B cell (primary cell): ENCODE results near the gene ASCC2. TPM values are rescaled to one million over a fixed set of nuclear protein-coding genes. Genes with fewer than 3 reads are reported as not detected.

ENCODE experiments used
- ATAC-seq: fragments of 200-7000 bp; cut with Tn5 transposase; one replicate; pipeline ENCODE4 v1.10.0; 2021; ENCODE audit warnings: low read depth, mild to moderate bottlenecking, moderate number of reproducible peaks, moderate library complexity
- CTCF ChIA-PET: fragments of 350-600 bp; sonication (Branson Sonifier 250); formaldehyde crosslinking; loops from one replicate; lab custom pipeline; 2021; ENCODE audit warnings: antibody characterized with exemption, inconsistent platforms; lab: Charles Lee
- POLR2A ChIA-PET: fragments of 350-600 bp; sonication (Branson Sonifier 250); formaldehyde crosslinking; loops from one replicate; lab custom pipeline; 2021; ENCODE audit warnings: antibody characterized with exemption; lab: Charles Lee
- DNase-seq: peaks from one replicate; pipeline ENCODE4 v3.0.0; 2013
- H2AFZ ChIP-seq: 2 replicates; pipeline ENCODE4 v1.6.1; 2012; ENCODE audit warnings: mild to moderate bottlenecking, low read depth, low read length; ENCODE audit not compliant: insufficient read depth, poor library complexity, severe bottlenecking
- H3K27ac ChIP-seq, 2 donors: 1 replicate in 1 of 2; 2 replicates in 1 of 2; pipeline ENCODE4 v1.5.1; 2012 to 2013; ENCODE audit warnings: low read length in 2 of 2, mild to moderate bottlenecking in 2 of 2, moderate library complexity in 1 of 2
- H3K27me3 ChIP-seq, 4 experiments: fragments of 200-600 bp in 1 of 4; sonication (generic) in 1 of 4; replicated peaks in 1 of 4; 1 replicate in 2 of 4; 2 replicates in 2 of 4; pipeline versions ENCODE4 v1.6.1 to v1.7.0; 2013 to 2016; ENCODE audit warnings: low read length in 3 of 4, mild to moderate bottlenecking in 2 of 4, mixed read lengths in 1 of 4, moderate library complexity in 1 of 4; ENCODE audit not compliant: insufficient read depth in 4 of 4, control insufficient read depth in 3 of 4; ENCODE audit errors: control extremely low read depth in 1 of 4
- H3K36me3 ChIP-seq, 2 experiments: replicated peaks in 1 of 2; 1 replicate in 1 of 2; 2 replicates in 1 of 2; pipeline versions ENCODE4 v1.6.1 to v1.7.1; 2013; ENCODE audit warnings: low read length in 1 of 2; ENCODE audit not compliant: insufficient read depth in 2 of 2, control insufficient read depth in 1 of 2; ENCODE audit errors: control extremely low read depth in 1 of 2, extremely low read depth in 1 of 2
- H3K4me1 ChIP-seq, 2 donors: fragments of 200-600 bp in 1 of 2; sonication (generic) in 1 of 2; 1 replicate in 1 of 2; 2 replicates in 1 of 2; pipeline versions ENCODE4 v1.5.1 to v1.6.1; 2013 to 2017; ENCODE audit warnings: low read length in 2 of 2; ENCODE audit not compliant: control insufficient read depth in 2 of 2, insufficient read depth in 2 of 2
- H3K4me2 ChIP-seq: replicated peaks from 2 replicates; pipeline ENCODE3; 2012; ENCODE audit warnings: mild to moderate bottlenecking, low read depth, low read length; ENCODE audit not compliant: poor library complexity, severe bottlenecking
- H3K4me3 ChIP-seq, 5 experiments: fragments of 200-600 bp in 1 of 5; sonication (generic) in 1 of 5; 1 replicate in 3 of 5; 2 replicates in 2 of 5; pipeline versions ENCODE4 v1.5.1 to v1.7.0; 2011 to 2016; ENCODE audit warnings: low read length in 4 of 5, mild to moderate bottlenecking in 4 of 5, low read depth in 2 of 5, control low read depth in 1 of 5, moderate library complexity in 1 of 5; ENCODE audit not compliant: insufficient read depth in 1 of 5; ENCODE audit errors: control extremely low read depth in 1 of 5, extremely low read depth in 1 of 5
- H3K79me2 ChIP-seq: fragments of 200-600 bp; sonication (generic); one replicate; pipeline ENCODE4 v1.6.0; 2016; ENCODE audit warnings: low read length; ENCODE audit not compliant: control insufficient read depth, insufficient read depth
- H3K9ac ChIP-seq: fragments of 200-600 bp; sonication (generic); 2 replicates; pipeline ENCODE4 v1.6.1; 2017; ENCODE audit warnings: mild to moderate bottlenecking, low read length, moderate library complexity
- H3K9me3 ChIP-seq, 3 donors: one replicate each; pipeline versions ENCODE4 v1.6.1 to v1.7.1; 2013; ENCODE audit warnings: low read length in 2 of 3; ENCODE audit not compliant: control insufficient read depth in 2 of 3, insufficient read depth in 1 of 3; ENCODE audit errors: control extremely low read depth in 1 of 3
- H4K20me1 ChIP-seq: 2 replicates; pipeline ENCODE4 v1.6.0; 2012; ENCODE audit warnings: mild to moderate bottlenecking, low read length; ENCODE audit not compliant: insufficient read depth, control insufficient read depth, poor library complexity, severe bottlenecking
- H3K27ac Mint-ChIP-seq: one replicate; pipeline ENCODE4 v1.8.0; 2021; ENCODE audit warnings: mixed read lengths
- H3K27me3 Mint-ChIP-seq: one replicate; pipeline ENCODE4 v1.8.0; 2021; ENCODE audit warnings: mixed read lengths
- H3K4me1 Mint-ChIP-seq: one replicate; pipeline ENCODE4 v1.8.0; 2021; ENCODE audit warnings: mixed read lengths
- H3K4me3 Mint-ChIP-seq: one replicate; pipeline ENCODE4 v1.8.0; 2021; ENCODE audit warnings: mixed read lengths
- H3K9me3 Mint-ChIP-seq: one replicate; pipeline ENCODE4 v1.8.0; 2022; ENCODE audit warnings: mixed read lengths; ENCODE audit not compliant: insufficient read depth
- EZH2 ChIP-seq: IDR thresholded peaks from 2 replicates; pipeline ENCODE4 v1.6.1; 2012; ENCODE audit warnings: borderline replicate concordance, low read depth, mild to moderate bottlenecking, moderate library complexity, low read length; ENCODE audit not compliant: insufficient read depth, poor library complexity, severe bottlenecking
- WGBS: methylation state at CpG from one replicate; pipeline ENCODE4 v1.1.5; 2013; ENCODE audit warnings: missing lambda C conversion rate; ENCODE audit not compliant: insufficient coverage; 5-methylcytosine and 5-hydroxymethylcytosine counted together
- intact Hi-C: fragments of 100-400 bp; cut with micrococcal nuclease; formaldehyde crosslinking; loops from one replicate; pipeline ENCODE4 v1.10.0; 2022
- polyA plus RNA-seq: library from polyadenylated mRNA; depleted of rRNA; stranded (reverse); fragments of >200 nt; gene quantifications from 2 replicates; pipeline ENCODE4 v1.2.3, GENCODE V29; 2012
- total RNA-seq, 2 donors: library from RNA; stranded (reverse); fragments of 120-200 nt in 1 of 2; gene quantifications; 1 replicate in 1 of 2; 2 replicates in 1 of 2; pipeline versions ENCODE4 v1.2.3 to v1.2.4, GENCODE V29; 2013 to 2022
- TF ChIP-seq, protein P1 (sequence below): fragments of 200-600 bp; IDR thresholded peaks from one replicate; pipeline ENCODE4 v1.8.0; 2022; ENCODE audit warnings: antibody characterized with exemption, mild to moderate bottlenecking

Gene ASCC2
- total and polyA plus RNA-seq, 2 donors (not counting 1 experiment from before 2014, with no cell fraction given): 81.1 to 84.0 TPM

GRCh38 chr22:29773233-29773632 is 64.8 kb downstream of the ASCC2 start:
- Mint-ChIP-seq H3K4me1 (peaks cover 10% of the 10 kb centered on the region), H3K4me3 (no peak overlapping the region), H3K9me3 (no peaks in the 10 kb centered on the region), H3K27ac (no peak overlapping the region), H3K27me3 (no peaks in the 10 kb centered on the region)
- no peak for ATAC-seq
- Histone ChIP-seq H3K36me3 (peaks cover 2 to 16% of the 10 kb centered on the region in 2 experiments), H3K9ac (no peak overlapping the region), H3K4me2 (no peak overlapping the region), H3K79me2 (peaks cover 10% of the 10 kb centered on the region), H2AFZ (no peak overlapping the region), H3K27ac (no peak overlapping the region), H3K27me3 (no peaks in the 10 kb centered on the region), H4K20me1 (no peaks in the 10 kb centered on the region), H3K4me1 (peaks cover 2 to 3% of the 10 kb centered on the region in 2 donors), H3K9me3 (no peaks in the 10 kb centered on the region), H3K4me3 (no peak overlapping the region)
- DNase-seq: no peak
- ChIA-PET CTCF (interaction anchor here (0.6 to 0.7 kb wide), 3 partner anchors 8 to 586 kb away, joined by 3 read pairs; no protein-coding TSS in a partner anchor), POLR2A (no interaction called here)
- WGBS: 100% methylated on average over 1 of the region's 2 CpGs
- intact Hi-C loops: no loop called here
- TF ChIP-seq, protein P1, sequence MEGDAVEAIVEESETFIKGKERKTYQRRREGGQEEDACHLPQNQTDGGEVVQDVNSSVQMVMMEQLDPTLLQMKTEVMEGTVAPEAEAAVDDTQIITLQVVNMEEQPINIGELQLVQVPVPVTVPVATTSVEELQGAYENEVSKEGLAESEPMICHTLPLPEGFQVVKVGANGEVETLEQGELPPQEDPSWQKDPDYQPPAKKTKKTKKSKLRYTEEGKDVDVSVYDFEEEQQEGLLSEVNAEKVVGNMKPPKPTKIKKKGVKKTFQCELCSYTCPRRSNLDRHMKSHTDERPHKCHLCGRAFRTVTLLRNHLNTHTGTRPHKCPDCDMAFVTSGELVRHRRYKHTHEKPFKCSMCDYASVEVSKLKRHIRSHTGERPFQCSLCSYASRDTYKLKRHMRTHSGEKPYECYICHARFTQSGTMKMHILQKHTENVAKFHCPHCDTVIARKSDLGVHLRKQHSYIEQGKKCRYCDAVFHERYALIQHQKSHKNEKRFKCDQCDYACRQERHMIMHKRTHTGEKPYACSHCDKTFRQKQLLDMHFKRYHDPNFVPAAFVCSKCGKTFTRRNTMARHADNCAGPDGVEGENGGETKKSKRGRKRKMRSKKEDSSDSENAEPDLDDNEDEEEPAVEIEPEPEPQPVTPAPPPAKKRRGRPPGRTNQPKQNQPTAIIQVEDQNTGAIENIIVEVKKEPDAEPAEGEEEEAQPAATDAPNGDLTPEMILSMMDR: no peak
- TF ChIP-seq EZH2: no peak

DNA sequence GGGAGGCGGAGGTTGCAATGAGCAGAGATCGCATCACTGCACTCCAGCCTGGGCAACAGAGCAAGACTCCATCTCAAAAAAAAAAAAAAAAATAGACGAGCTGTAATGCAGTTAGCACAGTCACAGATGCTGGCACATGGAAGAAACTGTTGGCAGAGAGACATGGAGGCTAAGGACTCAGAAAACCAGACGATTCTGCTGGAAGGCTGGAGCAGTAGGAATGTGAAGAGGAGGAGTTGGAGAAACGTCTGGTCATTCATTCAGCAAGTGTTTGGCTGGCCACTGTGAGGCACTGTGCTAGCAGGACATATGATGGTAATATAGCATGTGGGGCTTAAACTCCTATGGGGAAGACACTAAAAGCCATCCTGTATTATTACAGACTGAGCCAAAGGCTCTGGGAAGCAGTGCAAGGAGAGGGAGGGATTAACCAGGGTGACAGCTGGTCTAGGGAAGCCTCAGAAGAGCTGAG is 65.9 kb downstream of the ASCC2 start:
- H3K9me3 ChIP-seq: no peaks in the 10 kb centered on the region
- no peak overlapping the region for H3K4me3 Mint-ChIP-seq
- H3K9me3 Mint-ChIP-seq: no peaks in the 10 kb centered on the region
- no peak for DNase-seq
- H4K20me1 ChIP-seq: no peaks in the 10 kb centered on the region
- TF ChIP-seq, protein P1: no peak
- no peak for TF ChIP-seq EZH2
- ChIA-PET POLR2A (no interaction called here), CTCF (interaction anchor here (1.6 kb wide), 1 partner anchor 233 kb away, joined by 4 read pairs; no protein-coding TSS in a partner anchor)
- intact Hi-C loops: no loop called here
- H2AFZ ChIP-seq: no peak overlapping the region
- H3K27me3 Mint-ChIP-seq: no peaks in the 10 kb centered on the region
- WGBS: 74% methylated on average over 5 of the region's 5 CpGs
- no peak overlapping the region for H3K4me2 ChIP-seq
- peaks cover 2 to 16% of the 10 kb centered on the region in 2 experiments for H3K36me3 ChIP-seq
- peaks cover 20% of the 10 kb centered on the region for H3K4me1 Mint-ChIP-seq
- no peak overlapping the region for H3K27ac Mint-ChIP-seq
- no peak overlapping the region for H3K9ac ChIP-seq
- no peak overlapping the region for H3K27ac ChIP-seq
- peaks cover 20% of the 10 kb centered on the region for H3K79me2 ChIP-seq
- H3K27me3 ChIP-seq: no peaks in the 10 kb centered on the region
- H3K4me1 ChIP-seq: peaks cover 8 to 11% of the 10 kb centered on the region in 2 donors
- no peak for ATAC-seq
- H3K4me3 ChIP-seq: no peak overlapping the region
